Measurements from ENCODE around the gene UGT2B7. TPM values are rescaled to one million over a fixed set of nuclear protein-coding genes. Genes with fewer than 3 reads are reported as not detected.
"Not testable (repeated sequence)": the region's sequence is repeated elsewhere in the genome, so short reads cannot be mapped to it uniquely, and the experiment has no call there.

Gene UGT2B7
- total and polyA plus RNA-seq, 7 experiments from 2014 or later: not detected

DNA sequence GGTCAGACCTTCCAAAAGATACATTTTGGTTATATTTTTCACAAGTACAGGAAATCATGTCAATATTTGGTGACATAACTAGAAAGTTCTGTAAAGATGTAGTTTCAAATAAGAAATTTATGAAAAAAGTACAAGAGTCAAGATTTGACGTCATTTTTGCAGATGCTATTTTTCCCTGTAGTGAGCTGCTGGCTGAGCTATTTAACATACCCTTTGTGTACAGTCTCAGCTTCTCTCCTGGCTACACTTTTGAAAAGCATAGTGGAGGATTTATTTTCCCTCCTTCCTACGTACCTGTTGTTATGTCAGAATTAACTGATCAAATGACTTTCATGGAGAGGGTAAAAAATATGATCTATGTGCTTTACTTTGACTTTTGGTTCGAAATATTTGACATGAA is 536 bp downstream of the UGT2B7 start:
- H3K4me3 Mint-ChIP-seq: no peak overlapping the region
- Histone ChIP-seq H3K4me1 (ENCODE audit: control insufficient read depth in 2 of 2, insufficient read depth in 2 of 2, low read length in 2 of 2) (no peaks in the 10 kb centered on the region), H3K36me3 (ENCODE audit: control insufficient read depth in 2 of 3, insufficient read depth in 3 of 3, low read length in 3 of 3) (no peaks in the 10 kb centered on the region), H3K9me3 (ENCODE audit: control insufficient read depth in 2 of 3, low read length in 3 of 3) (no peaks in the 10 kb centered on the region), H3K4me3 (ENCODE audit: low read length) (no peak overlapping the region), H3K27ac (ENCODE audit: low read depth, low read length) (no peak overlapping the region), H3K27me3 (ENCODE audit: control insufficient read depth in 2 of 2, insufficient read depth in 2 of 2, low read length in 2 of 2) (no peaks in the 10 kb centered on the region)
- intact Hi-C loops (cut with micrococcal nuclease): no loop called here
- H3K27ac Mint-ChIP-seq: no peak overlapping the region
- no peak for DNase-seq
- no peaks in the 10 kb centered on the region for H3K36me3 Mint-ChIP-seq
- ATAC-seq: no peak
- no peaks in the 10 kb centered on the region for H3K4me1 Mint-ChIP-seq
- POLR2A ChIA-PET: no interaction called here
- CTCF ChIA-PET: no interaction called here
- H3K27me3 Mint-ChIP-seq: no peaks in the 10 kb centered on the region
- peaks cover 0 to 4% (median 0%) of the 10 kb centered on the region in 11 donors for H3K9me3 Mint-ChIP-seq

GRCh38 chr4:69098470-69098869 is 2.2 kb downstream of the UGT2B7 start:
- no peaks in the 10 kb centered on the region for H3K4me1 ChIP-seq (ENCODE audit: control insufficient read depth in 2 of 2, insufficient read depth in 2 of 2, low read length in 2 of 2)
- peaks cover 0 to 4% (median 0%) of the 10 kb centered on the region in 11 donors for H3K9me3 Mint-ChIP-seq
- CTCF ChIA-PET: no interaction called here
- H3K4me3 ChIP-seq (ENCODE audit: low read length): no peak overlapping the region
- no peak overlapping the region for H3K27ac ChIP-seq (ENCODE audit: low read depth, low read length)
- no peak overlapping the region for H3K4me3 Mint-ChIP-seq
- no peak overlapping the region for H3K27ac Mint-ChIP-seq
- intact Hi-C loops (cut with micrococcal nuclease): no loop called here
- no peaks in the 10 kb centered on the region for H3K36me3 ChIP-seq (ENCODE audit: control insufficient read depth in 2 of 3, insufficient read depth in 3 of 3, low read length in 3 of 3)
- no peaks in the 10 kb centered on the region for H3K27me3 Mint-ChIP-seq
- no peaks in the 10 kb centered on the region for H3K4me1 Mint-ChIP-seq
- ATAC-seq (no peak), DNase-seq (no peak)
- POLR2A ChIA-PET: no interaction called here
- no peaks in the 10 kb centered on the region for H3K36me3 Mint-ChIP-seq
- no peaks in the 10 kb centered on the region for H3K27me3 ChIP-seq (ENCODE audit: control insufficient read depth in 2 of 2, insufficient read depth in 2 of 2, low read length in 2 of 2)
- H3K9me3 ChIP-seq (ENCODE audit: control insufficient read depth in 2 of 3, low read length in 3 of 3): no peaks in the 10 kb centered on the region

DNA sequence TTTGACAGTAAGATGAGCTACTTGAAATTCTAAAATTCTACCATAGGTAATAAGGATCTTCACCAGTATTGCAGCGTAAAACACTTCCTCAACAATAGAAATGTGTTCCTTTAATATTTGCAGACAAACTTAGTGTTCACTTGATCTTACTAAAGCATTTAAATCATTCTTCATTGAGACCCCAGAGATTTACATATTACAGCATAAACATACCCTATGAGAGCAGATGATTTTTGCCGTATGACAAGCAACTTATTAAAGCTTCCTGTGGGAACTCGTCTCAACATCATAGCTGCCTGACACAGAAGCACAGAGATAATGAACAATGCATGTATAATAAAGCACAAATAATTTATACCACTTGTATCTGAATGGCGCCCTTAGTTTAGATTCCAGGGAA is 3.6 kb downstream of the UGT2B7 start:
- no peaks in the 10 kb centered on the region for H3K27me3 Mint-ChIP-seq
- Histone ChIP-seq H3K4me3 (ENCODE audit: low read length) (no peak overlapping the region), H3K36me3 (ENCODE audit: control insufficient read depth in 2 of 3, insufficient read depth in 3 of 3, low read length in 3 of 3) (no peaks in the 10 kb centered on the region), H3K9me3 (ENCODE audit: control insufficient read depth in 2 of 3, low read length in 3 of 3) (no peaks in the 10 kb centered on the region), H3K4me1 (ENCODE audit: control insufficient read depth in 2 of 2, insufficient read depth in 2 of 2, low read length in 2 of 2) (no peaks in the 10 kb centered on the region), H3K27ac (ENCODE audit: low read depth, low read length) (no peak overlapping the region), H3K27me3 (ENCODE audit: control insufficient read depth in 2 of 2, insufficient read depth in 2 of 2, low read length in 2 of 2) (no peaks in the 10 kb centered on the region)
- ATAC-seq (no peak), DNase-seq (no peak)
- H3K4me3 Mint-ChIP-seq: no peak overlapping the region
- CTCF ChIA-PET: no interaction called here
- H3K27ac Mint-ChIP-seq: no peak overlapping the region
- no peaks in the 10 kb centered on the region for H3K4me1 Mint-ChIP-seq
- POLR2A ChIA-PET: no interaction called here
- intact Hi-C loops (cut with micrococcal nuclease): no loop called here
- H3K9me3 Mint-ChIP-seq: peaks cover 0 to 3% (median 0%) of the 10 kb centered on the region in 11 donors
- H3K36me3 Mint-ChIP-seq: no peaks in the 10 kb centered on the region

GRCh38 chr4:69102668-69103067 is 6.4 kb downstream of the UGT2B7 start:
- not testable (repeated sequence) for H3K27me3 Mint-ChIP-seq

GRCh38 chr4:69104719-69105275 is 8.5 kb downstream of the UGT2B7 start:
- Mint-ChIP-seq H3K36me3 (no peaks in the 10 kb centered on the region), H3K4me1 (no peaks in the 10 kb centered on the region), H3K27ac (no peak overlapping the region), H3K27me3 (no peaks in the 10 kb centered on the region), H3K4me3 (no peak overlapping the region), H3K9me3 (peaks cover 0 to 4% (median 0%) of the 10 kb centered on the region in 11 donors)
- ChIA-PET CTCF (no interaction called here), POLR2A (no interaction called here)
- Histone ChIP-seq H3K4me1 (ENCODE audit: control insufficient read depth in 2 of 2, insufficient read depth in 2 of 2, low read length in 2 of 2) (no peaks in the 10 kb centered on the region), H3K27ac (ENCODE audit: low read depth, low read length) (no peak overlapping the region), H3K4me3 (ENCODE audit: low read length) (no peak overlapping the region), H3K9me3 (ENCODE audit: control insufficient read depth in 2 of 3, low read length in 3 of 3) (no peaks in the 10 kb centered on the region), H3K36me3 (ENCODE audit: control insufficient read depth in 2 of 3, insufficient read depth in 3 of 3, low read length in 3 of 3) (no peaks in the 10 kb centered on the region), H3K27me3 (ENCODE audit: control insufficient read depth in 2 of 2, insufficient read depth in 2 of 2, low read length in 2 of 2) (no peaks in the 10 kb centered on the region)
- intact Hi-C loops (cut with micrococcal nuclease): no loop called here
- ATAC-seq (no peak), DNase-seq (no peak)

More at GRCh38 chr4:69102668-69103067, 6.4 kb downstream of the UGT2B7 start:
- H3K27me3 ChIP-seq (ENCODE audit: control insufficient read depth in 2 of 2, insufficient read depth in 2 of 2, low read length in 2 of 2); intact Hi-C loops (cut with micrococcal nuclease); DNase-seq; H3K27ac Mint-ChIP-seq; H3K9me3 ChIP-seq (ENCODE audit: control insufficient read depth in 2 of 3, low read length in 3 of 3); H3K4me3 ChIP-seq (ENCODE audit: low read length); H3K4me1 ChIP-seq (ENCODE audit: control insufficient read depth in 2 of 2, insufficient read depth in 2 of 2, low read length in 2 of 2); H3K36me3 Mint-ChIP-seq; H3K27ac ChIP-seq (ENCODE audit: low read depth, low read length); H3K4me1 Mint-ChIP-seq; POLR2A ChIA-PET; H3K36me3 ChIP-seq (ENCODE audit: control insufficient read depth in 2 of 3, insufficient read depth in 3 of 3, low read length in 3 of 3); ATAC-seq; H3K9me3 Mint-ChIP-seq; H3K4me3 Mint-ChIP-seq; CTCF ChIA-PET: not testable (repeated sequence)

DNA sequence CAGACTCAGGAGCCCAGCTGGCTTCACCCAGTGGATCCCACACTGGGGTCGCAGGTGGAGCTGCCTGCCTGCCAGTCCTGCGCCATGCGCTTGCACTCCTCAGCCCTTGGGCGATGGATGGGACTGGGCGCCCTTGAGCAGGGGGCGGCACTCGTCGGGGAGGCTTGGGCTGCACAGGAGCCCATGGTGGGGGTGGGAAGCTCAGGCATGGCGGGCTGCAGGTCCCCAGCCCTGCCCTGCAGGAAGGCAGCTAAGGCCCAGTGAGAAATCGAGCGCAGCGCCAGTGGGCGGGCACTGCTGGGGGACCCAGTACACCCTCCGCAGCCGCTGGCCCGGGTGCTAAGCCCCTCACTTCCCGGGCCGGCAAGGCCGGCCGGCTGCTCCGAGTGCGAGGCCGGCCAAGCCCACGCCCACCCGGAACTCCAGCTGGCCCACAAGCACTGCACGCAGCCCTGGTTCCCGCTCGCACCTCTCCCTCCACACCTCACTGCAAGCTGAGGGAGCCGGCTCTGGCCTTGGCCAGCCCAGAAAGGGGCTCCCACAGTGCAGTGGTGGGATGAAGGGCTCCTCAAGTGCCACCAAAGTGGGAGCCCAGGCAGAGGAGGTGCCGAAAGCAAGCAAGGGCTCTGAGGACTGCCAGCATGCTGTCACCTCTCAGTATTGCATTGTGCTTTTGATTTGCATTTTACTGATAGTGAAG is 19.0 kb downstream of the UGT2B7 start:
- H3K4me1 ChIP-seq (ENCODE audit: control insufficient read depth in 2 of 2, insufficient read depth in 2 of 2, low read length in 2 of 2); H3K27me3 Mint-ChIP-seq; H3K27ac Mint-ChIP-seq; H3K4me1 Mint-ChIP-seq; intact Hi-C loops (cut with micrococcal nuclease); H3K27me3 ChIP-seq (ENCODE audit: control insufficient read depth in 2 of 2, insufficient read depth in 2 of 2, low read length in 2 of 2); H3K27ac ChIP-seq (ENCODE audit: low read depth, low read length); H3K4me3 ChIP-seq (ENCODE audit: low read length); H3K36me3 Mint-ChIP-seq; H3K9me3 ChIP-seq (ENCODE audit: control insufficient read depth in 2 of 3, low read length in 3 of 3); POLR2A ChIA-PET; H3K9me3 Mint-ChIP-seq; ATAC-seq; H3K4me3 Mint-ChIP-seq; CTCF ChIA-PET; DNase-seq; H3K36me3 ChIP-seq (ENCODE audit: control insufficient read depth in 2 of 3, insufficient read depth in 3 of 3, low read length in 3 of 3): not testable (repeated sequence)

GRCh38 chr4:69115851-69116213 is 19.6 kb downstream of the UGT2B7 start:
- Histone ChIP-seq H3K27me3 (ENCODE audit: control insufficient read depth in 2 of 2, insufficient read depth in 2 of 2, low read length in 2 of 2) (no peaks in the 10 kb centered on the region), H3K36me3 (ENCODE audit: control insufficient read depth in 2 of 3, insufficient read depth in 3 of 3, low read length in 3 of 3) (no peaks in the 10 kb centered on the region), H3K27ac (ENCODE audit: low read depth, low read length) (no peak overlapping the region), H3K9me3 (ENCODE audit: control insufficient read depth in 2 of 3, low read length in 3 of 3) (no peaks in the 10 kb centered on the region), H3K4me1 (ENCODE audit: control insufficient read depth in 2 of 2, insufficient read depth in 2 of 2, low read length in 2 of 2) (no peaks in the 10 kb centered on the region), H3K4me3 (ENCODE audit: low read length) (no peak overlapping the region)
- no peaks in the 10 kb centered on the region for H3K36me3 Mint-ChIP-seq
- DNase-seq: no peak
- POLR2A ChIA-PET: no interaction called here
- no peak for ATAC-seq
- peaks cover 0 to 3% (median 0%) of the 10 kb centered on the region in 11 donors for H3K9me3 Mint-ChIP-seq
- H3K27me3 Mint-ChIP-seq: no peaks in the 10 kb centered on the region
- intact Hi-C loops (cut with micrococcal nuclease): no loop called here
- no peak overlapping the region for H3K27ac Mint-ChIP-seq
- CTCF ChIA-PET: no interaction called here
- H3K4me3 Mint-ChIP-seq: no peak overlapping the region
- no peaks in the 10 kb centered on the region for H3K4me1 Mint-ChIP-seq

Measured in naive thymus-derived CD4-positive, alpha-beta T cell (primary cell).